ENCODE results near the gene APLF. TPM values are rescaled to one million over a fixed set of nuclear protein-coding genes. Genes with fewer than 3 reads are reported as not detected.
A peak's percentile ranks its signal among the peaks of the same experiment; 100 is the strongest.
"Not testable (repeated sequence)": the region's sequence is repeated elsewhere in the genome, so short reads cannot be mapped to it uniquely, and the experiment has no call there.

Gene APLF
- total RNA-seq, 1 experiment from 2014 or later, result 2.1 TPM

- DNase-seq (ENCODE audit: low spot score), result peak; percentile 85
Measured at GRCh38 chr2:68441179-68441993, 26.0 kb upstream of the APLF start.

- DNase-seq (ENCODE audit: low spot score), result no peak
Measured at GRCh38 chr2:68441994-68442322, 25.4 kb upstream of the APLF start.

GRCh38 chr2:68446425-68446824 is 21.0 kb upstream of the APLF start:
- DNase-seq (ENCODE audit: low spot score), result not testable (repeated sequence)

- DNase-seq (ENCODE audit: low spot score), result no peak
Measured at GRCh38 chr2:68447118-68447517, 20.3 kb upstream of the APLF start.

- DNase-seq (ENCODE audit: low spot score), result no peak
Measured at GRCh38 chr2:68448671-68449653, 18.4 kb upstream of the APLF start.

- no peak for DNase-seq (ENCODE audit: low spot score)
Measured at GRCh38 chr2:68452158-68452900, 15.1 kb upstream of the APLF start.

- DNase-seq (ENCODE audit: low spot score), result no peak
Measured at GRCh38 chr2:68453761-68454360, 13.5 kb upstream of the APLF start.

- DNase-seq (ENCODE audit: low spot score), result no peak
Measured at GRCh38 chr2:68454719-68455118, 12.7 kb upstream of the APLF start.

- DNase-seq (ENCODE audit: low spot score), result no peak
Measured at GRCh38 chr2:68456198-68456597, 11.2 kb upstream of the APLF start.

GRCh38 chr2:68458981-68459380 is 8.4 kb upstream of the APLF start:
- DNase-seq (ENCODE audit: low spot score), result no peak

- DNase-seq (ENCODE audit: low spot score), result peak; percentile 47
Measured at GRCh38 chr2:68463287-68463877, 4.0 kb upstream of the APLF start.

GRCh38 chr2:68464651-68465050 is 2.7 kb upstream of the APLF start:
- no peak for DNase-seq (ENCODE audit: low spot score)

GRCh38 chr2:68465081-68465916 is 2.1 kb upstream of the APLF start:
- no peak for DNase-seq (ENCODE audit: low spot score)

GRCh38 chr2:68466361-68466777 is 1.0 kb upstream of the APLF start:
- DNase-seq (ENCODE audit: low spot score), result peak; percentile 56

- DNase-seq (ENCODE audit: low spot score), result no peak
Measured at GRCh38 chr2:68466778-68467076, 658 bp upstream of the APLF start.

GRCh38 chr2:68468801-68469200 is 1.4 kb downstream of the APLF start:
- DNase-seq (ENCODE audit: low spot score), result no peak

- DNase-seq (ENCODE audit: low spot score), result no peak
Measured at GRCh38 chr2:68469935-68470334, 2.5 kb downstream of the APLF start.

- no peak for DNase-seq (ENCODE audit: low spot score)
Measured at GRCh38 chr2:68471385-68471784, 4.0 kb downstream of the APLF start.

- DNase-seq (ENCODE audit: low spot score), result no peak
Measured at GRCh38 chr2:68472796-68473414, 5.5 kb downstream of the APLF start.

- no peak for DNase-seq (ENCODE audit: low spot score)
Measured at GRCh38 chr2:68475110-68475509, 7.7 kb downstream of the APLF start.
